ENCODE measurements around the gene RB1. TPM values are rescaled to one million over a fixed set of nuclear protein-coding genes. Genes with fewer than 3 reads are reported as not detected.
A peak's percentile ranks its signal among the peaks of the same experiment; 100 is the strongest.

Gene RB1
- total RNA-seq, 1 donor from 2014 or later: 36.2 TPM

GRCh38 chr13:48493066-48493765 is 189.7 kb downstream of the RB1 start:
- no peaks in the 10 kb centered on the region for H3K9me3 Mint-ChIP-seq (ENCODE audit: unreplicated experiment)

GRCh38 chr13:48493851-48494250 is 190.3 kb downstream of the RB1 start:
- peaks cover 3% of the 10 kb centered on the region for H3K27me3 Mint-ChIP-seq (ENCODE audit: unreplicated experiment)
- H3K9me3 Mint-ChIP-seq (ENCODE audit: unreplicated experiment): no peaks in the 10 kb centered on the region
- no peak for DNase-seq (ENCODE audit: low spot score)
- no peak overlapping the region for H3K27ac Mint-ChIP-seq (ENCODE audit: unreplicated experiment)
- H3K36me3 Mint-ChIP-seq (ENCODE audit: low read depth, unreplicated experiment): peaks cover 25% of the 10 kb centered on the region
- no peak for TF ChIP-seq CTCF (IDR thresholded peaks at IDR 0.05; ENCODE audit: unreplicated experiment)
- H3K4me1 Mint-ChIP-seq (ENCODE audit: unreplicated experiment): peaks cover 17% of the 10 kb centered on the region
- no peak overlapping the region for H3K4me3 Mint-ChIP-seq (ENCODE audit: unreplicated experiment)

More at GRCh38 chr13:48493066-48493765, 189.7 kb downstream of the RB1 start:
- no peak for DNase-seq (ENCODE audit: low spot score)
- no peak overlapping the region for H3K27ac Mint-ChIP-seq (ENCODE audit: unreplicated experiment)
- H3K36me3 Mint-ChIP-seq (ENCODE audit: low read depth, unreplicated experiment): peaks cover 27% of the 10 kb centered on the region
- no peak overlapping the region for H3K4me3 Mint-ChIP-seq (ENCODE audit: unreplicated experiment)
- H3K27me3 Mint-ChIP-seq (ENCODE audit: unreplicated experiment): peaks cover 3% of the 10 kb centered on the region
- no peak for TF ChIP-seq CTCF (IDR thresholded peaks at IDR 0.05; ENCODE audit: unreplicated experiment)
- H3K4me1 Mint-ChIP-seq (ENCODE audit: unreplicated experiment): peaks cover 17% of the 10 kb centered on the region

GRCh38 chr13:48494874-48495273 is 191.3 kb downstream of the RB1 start:
- H3K4me1 Mint-ChIP-seq (ENCODE audit: unreplicated experiment): peaks cover 21% of the 10 kb centered on the region
- peaks cover 4% of the 10 kb centered on the region for H3K27me3 Mint-ChIP-seq (ENCODE audit: unreplicated experiment)
- peaks cover 26% of the 10 kb centered on the region for H3K36me3 Mint-ChIP-seq (ENCODE audit: low read depth, unreplicated experiment)
- peak overlapping the region; percentile 91 for H3K27ac Mint-ChIP-seq (ENCODE audit: unreplicated experiment)
- no peak for DNase-seq (ENCODE audit: low spot score)
- no peak for TF ChIP-seq CTCF (IDR thresholded peaks at IDR 0.05; ENCODE audit: unreplicated experiment)
- no peak overlapping the region for H3K4me3 Mint-ChIP-seq (ENCODE audit: unreplicated experiment)
- no peaks in the 10 kb centered on the region for H3K9me3 Mint-ChIP-seq (ENCODE audit: unreplicated experiment)

- no peaks in the 10 kb centered on the region for H3K9me3 Mint-ChIP-seq (ENCODE audit: unreplicated experiment)
- DNase-seq (ENCODE audit: low spot score): no peak
- peak overlapping the region; percentile 76 for H3K4me3 Mint-ChIP-seq (ENCODE audit: unreplicated experiment)
- no peak for TF ChIP-seq CTCF (IDR thresholded peaks at IDR 0.05; ENCODE audit: unreplicated experiment)
- peak overlapping the region; percentile 82 for H3K27ac Mint-ChIP-seq (ENCODE audit: unreplicated experiment)
- H3K4me1 Mint-ChIP-seq (ENCODE audit: unreplicated experiment): peaks cover 20% of the 10 kb centered on the region
- H3K27me3 Mint-ChIP-seq (ENCODE audit: unreplicated experiment): peaks cover 4% of the 10 kb centered on the region
- H3K36me3 Mint-ChIP-seq (ENCODE audit: low read depth, unreplicated experiment): peaks cover 32% of the 10 kb centered on the region
These were observed 193.0 kb downstream of the RB1 start for GRCh38 chr13:48496271-48497161.

Measured in endothelial cell (in vitro differentiated cells).